HepG2 (cell line): ENCODE data around the gene FAM118B. TPM values are rescaled to one million over a fixed set of nuclear protein-coding genes. Genes with fewer than 3 reads are reported as not detected.

Experiments
- BCLAF1 ChIP-seq: fragments of 450-650 bp; IDR thresholded peaks from 2 replicates; pipeline ENCODE4 v1.6.1; 2017; ENCODE audit warnings: mild to moderate bottlenecking
- CTCF ChIP-seq: sonication (generic); formaldehyde crosslinking; IDR thresholded peaks from 2 replicates; pipeline ENCODE4 v1.5.0; 2020; ENCODE audit warnings: mild to moderate bottlenecking, missing genetic modification reagents, moderate library complexity
- GABPA ChIP-seq, 2 experiments: IDR thresholded peaks; 2 replicates each; pipeline ENCODE4 v1.6.1; 2011 to 2016; ENCODE audit warnings: low read depth in 2 of 2, low read length in 1 of 2, missing biosample characterization in 1 of 2, missing genetic modification characterization in 1 of 2
- GATAD2A ChIP-seq: IDR thresholded peaks from 2 replicates; pipeline ENCODE4 v1.6.1; 2016
- MEF2D ChIP-seq: sonication (generic); formaldehyde crosslinking; IDR thresholded peaks from 2 replicates; pipeline ENCODE4 v1.5.1; 2020; ENCODE audit warnings: mild to moderate bottlenecking, missing genetic modification reagents
- MEIS2 ChIP-seq: sonication (generic); formaldehyde crosslinking; IDR thresholded peaks from 2 replicates; pipeline ENCODE4 v1.9.0; 2021; ENCODE audit warnings: mild to moderate bottlenecking, missing genetic modification reagents
- MIER2 ChIP-seq: IDR thresholded peaks from 2 replicates; pipeline ENCODE4 v1.6.1; 2016; ENCODE audit warnings: missing biosample characterization, missing genetic modification reagents
- NCOA2 ChIP-seq: sonication (generic); formaldehyde crosslinking; IDR thresholded peaks from 2 replicates; pipeline ENCODE4 v1.8.0; 2022; ENCODE audit warnings: inconsistent platforms
- NR2C2 ChIP-seq: sonication (generic); formaldehyde crosslinking; IDR thresholded peaks from 2 replicates; pipeline ENCODE4 v1.4.0; 2020; ENCODE audit warnings: missing genetic modification reagents, mild to moderate bottlenecking, moderate library complexity, borderline replicate concordance
- PPARG ChIP-seq: conservative IDR thresholded peaks from 2 replicates; pipeline ENCODE4 v1.6.1; 2016; ENCODE audit warnings: missing biosample characterization, missing genetic modification reagents
- RFXANK ChIP-seq: IDR thresholded peaks from 2 replicates; pipeline ENCODE4 v1.6.1; 2016
- SAP130 ChIP-seq: IDR thresholded peaks from 2 replicates; pipeline ENCODE4 v1.6.1; 2016; ENCODE audit warnings: low read depth
- SPEN ChIP-seq: sonication (generic); formaldehyde crosslinking; IDR thresholded peaks from 2 replicates; pipeline ENCODE4 v1.5.1; 2020; ENCODE audit warnings: low read depth, mild to moderate bottlenecking, missing genetic modification reagents
- THAP11 ChIP-seq: IDR thresholded peaks from 2 replicates; pipeline ENCODE4 v1.6.1; 2016; ENCODE audit warnings: missing biosample characterization, missing genetic modification reagents
- THAP8 ChIP-seq: sonication (generic); formaldehyde crosslinking; IDR thresholded peaks from 2 replicates; pipeline ENCODE4 v1.5.1; 2020; ENCODE audit warnings: missing genetic modification reagents, mild to moderate bottlenecking, borderline replicate concordance
- TIGD3 ChIP-seq: sonication (generic); formaldehyde crosslinking; IDR thresholded peaks from 2 replicates; pipeline ENCODE4 v1.5.1; 2020; ENCODE audit warnings: mild to moderate bottlenecking, missing genetic modification reagents, borderline replicate concordance
- ZFX ChIP-seq: sonication (generic); formaldehyde crosslinking; IDR thresholded peaks from 2 replicates; pipeline ENCODE4 v1.4.0; 2020; ENCODE audit warnings: mild to moderate bottlenecking, low read depth, missing genetic modification reagents, moderate library complexity
- ZNF180 ChIP-seq: sonication (generic); formaldehyde crosslinking; IDR thresholded peaks from 2 replicates; pipeline ENCODE4 v1.4.0; 2020; ENCODE audit warnings: low read depth, missing genetic modification reagents, borderline replicate concordance
- ZNF574 ChIP-seq: sonication (generic); formaldehyde crosslinking; IDR thresholded peaks from 2 replicates; pipeline ENCODE4 v1.4.0; 2020; ENCODE audit warnings: missing genetic modification reagents
- polyA plus RNA-seq, 8 experiments: library from polyadenylated mRNA; depleted of rRNA in 3 of 8; stranded (reverse) in 7 of 8; unstranded in 1 of 8; fragments of >200 nt; fragmentation: Illumina TruSeq in 4 of 8; extraction: Trizol in 4 of 8; gene quantifications; 2 replicates each; pipeline versions ENCODE4 v1.2.1 to v1.2.3, GENCODE V29; 2011 to 2016; ENCODE audit warnings: low read depth in 4 of 8, missing spikeins in 1 of 8, mixed read lengths in 1 of 8; ENCODE audit not compliant: insufficient read depth in 1 of 8
- total RNA-seq, 5 experiments: library from RNA; depleted of rRNA; stranded (reverse); fragments of >200 nt; fragmentation: Illumina TruSeq; extraction: Trizol; gene quantifications; 2 replicates each; pipeline ENCODE4 v1.2.3, GENCODE V29; 2016; ENCODE audit warnings: low read depth in 1 of 5

FAM118B gene
- total and polyA plus RNA-seq, 2 of the 13 experiments (the other 11 are each of a cell fraction or from before 2014, with no cell fraction given): 10.2 to 25.7 TPM

- TF ChIP-seq CTCF (CRISPR knock-in tag) (peak; percentile 34), TIGD3 (CRISPR knock-in tag) (no peak), GABPA (IDR thresholded peaks at IDR 0.05; ENCODE audit: low read depth, low read length) (peak; percentile 33; the same call in 1 of the 2 replicates), GABPA (CRISPR knock-in tag; IDR thresholded peaks at IDR 0.05; ENCODE audit: low read depth) (peak; percentile 68), THAP8 (CRISPR knock-in tag) (peak; percentile 71; the same call in 1 of the 2 replicates), SPEN (CRISPR knock-in tag) (peak; percentile 91; the same call in 1 of the 2 replicates), SAP130 (peak; percentile 92), ZFX (CRISPR knock-in tag) (peak; percentile 97), MEIS2 (CRISPR knock-in tag) (peak; percentile 85), PPARG (peak; percentile 38; the same call in 1 of the 2 replicates), THAP11 (CRISPR knock-in tag) (peak; percentile 51), NR2C2 (peak; percentile 47; the same call in 1 of the 2 replicates), ZNF180 (no peak), MEF2D (CRISPR knock-in tag) (no peak), GATAD2A (CRISPR knock-in tag) (peak; percentile 92), ZNF574 (CRISPR knock-in tag) (peak; percentile 70), RFXANK (0 out of 2 replicates have a peak, but pooled peaks have one; percentile 34), MIER2 (no peak), BCLAF1 (no peak), NCOA2 (CRISPR knock-in tag) (peak; percentile 87)
Observed at GRCh38 chr11:126189109-126189929, 22.3 kb upstream of the FAM118B start (continued).
